ELF-1 (cell line): ENCODE measurements around the gene PLLP.

Experiments
- DNase-seq: peaks from one replicate; pipeline ENCODE4 v3.0.0-alpha.2; 2016; ENCODE audit warnings: low read depth, low spot score

PLLP gene, protein sequence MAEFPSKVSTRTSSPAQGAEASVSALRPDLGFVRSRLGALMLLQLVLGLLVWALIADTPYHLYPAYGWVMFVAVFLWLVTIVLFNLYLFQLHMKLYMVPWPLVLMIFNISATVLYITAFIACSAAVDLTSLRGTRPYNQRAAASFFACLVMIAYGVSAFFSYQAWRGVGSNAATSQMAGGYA

DNA sequence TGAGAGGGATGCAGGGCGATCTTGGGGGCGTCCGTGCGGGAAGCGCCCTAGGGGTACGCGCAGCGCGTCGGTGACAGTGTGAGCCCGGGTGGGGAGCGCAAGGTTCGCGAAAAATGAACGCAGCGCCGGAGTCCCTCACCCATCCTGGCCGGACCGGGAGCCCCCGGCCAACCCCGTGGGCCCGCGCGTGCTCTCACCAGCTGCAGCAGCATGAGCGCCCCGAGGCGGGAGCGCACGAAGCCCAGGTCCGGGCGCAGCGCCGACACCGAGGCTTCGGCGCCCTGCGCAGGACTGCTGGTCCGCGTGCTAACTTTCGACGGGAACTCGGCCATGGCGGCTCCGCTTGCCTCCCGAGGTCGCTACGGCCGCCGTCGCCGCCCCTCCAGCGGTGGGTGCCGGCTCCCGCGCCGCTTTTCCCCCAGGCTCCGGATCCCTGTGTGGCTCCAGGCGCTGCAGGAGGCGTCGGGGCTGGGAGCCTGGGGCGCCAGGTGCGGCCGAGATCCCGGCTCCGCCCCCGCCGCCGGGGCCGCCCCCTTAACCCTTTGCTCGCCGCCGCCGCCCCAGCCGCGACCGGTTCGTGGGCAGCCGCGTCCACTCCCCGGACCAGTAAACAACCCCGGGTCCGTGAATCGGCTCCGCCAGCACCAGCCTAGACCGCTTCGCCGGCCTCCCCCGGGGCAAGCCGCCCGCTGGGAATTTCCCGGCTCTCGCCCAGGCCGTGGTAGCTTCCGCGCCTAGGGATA is at the start of gene PLLP:
Gene PLLP (minus strand): TSS at position 464 of the 743 bp plus-strand sequence. CDS start 132 bp downstream, at position 332.
- DNase-seq = peak; percentile 73

GRCh38 chr16:57333402-57333801 is 48.9 kb upstream of the PLLP start:
- no peak for DNase-seq

GRCh38 chr16:57331355-57331754 is 46.9 kb upstream of the PLLP start:
- no peak for DNase-seq

- DNase-seq = no peak
Observed at GRCh38 chr16:57329718-57330327, 45.4 kb upstream of the PLLP start.

GRCh38 chr16:57325458-57325857 is 41.0 kb upstream of the PLLP start:
- no peak for DNase-seq

- no peak for DNase-seq
Observed at GRCh38 chr16:57324749-57325148, 40.3 kb upstream of the PLLP start.

- no peak for DNase-seq
Observed at GRCh38 chr16:57319646-57320045, 35.2 kb upstream of the PLLP start.

DNA sequence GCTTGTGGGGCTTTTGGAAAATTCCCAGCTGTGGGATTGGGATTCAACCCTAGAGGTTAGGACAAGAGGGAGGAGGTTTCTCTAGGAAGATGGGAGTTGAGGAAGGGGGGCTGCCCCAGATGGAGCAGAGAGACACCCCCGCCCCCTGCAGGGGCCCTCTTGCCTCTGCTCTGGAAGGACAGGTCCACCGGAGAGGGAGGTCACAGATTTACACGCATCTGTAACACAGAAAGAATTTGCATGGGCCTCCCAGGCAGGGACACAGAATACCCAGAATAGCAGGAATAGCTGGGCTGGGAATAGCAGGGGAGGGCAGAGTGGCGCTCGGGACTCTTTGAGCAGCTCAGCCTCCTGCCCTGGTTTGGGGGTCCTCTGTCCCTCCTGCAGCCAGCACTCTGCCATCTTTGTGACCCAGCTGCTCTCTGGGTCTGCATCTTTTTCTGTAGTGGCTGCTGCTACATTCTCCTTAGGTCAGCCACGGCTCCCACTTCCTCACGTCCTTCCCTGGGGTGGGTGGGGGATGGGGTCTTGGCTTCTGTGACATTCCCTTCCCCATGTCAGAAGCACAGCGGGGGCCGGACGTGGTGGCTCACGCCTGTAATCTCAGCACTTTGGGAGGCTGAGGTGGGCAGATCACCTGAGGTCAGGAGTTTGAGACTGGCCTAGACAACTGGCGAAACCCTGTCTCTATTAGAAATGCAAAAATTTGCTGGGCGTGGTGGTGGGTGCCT is 33.9 kb upstream of the PLLP start:
- peak; percentile 71 for DNase-seq

- DNase-seq = no peak
Observed at GRCh38 chr16:57316390-57317017, 32.0 kb upstream of the PLLP start.

DNA sequence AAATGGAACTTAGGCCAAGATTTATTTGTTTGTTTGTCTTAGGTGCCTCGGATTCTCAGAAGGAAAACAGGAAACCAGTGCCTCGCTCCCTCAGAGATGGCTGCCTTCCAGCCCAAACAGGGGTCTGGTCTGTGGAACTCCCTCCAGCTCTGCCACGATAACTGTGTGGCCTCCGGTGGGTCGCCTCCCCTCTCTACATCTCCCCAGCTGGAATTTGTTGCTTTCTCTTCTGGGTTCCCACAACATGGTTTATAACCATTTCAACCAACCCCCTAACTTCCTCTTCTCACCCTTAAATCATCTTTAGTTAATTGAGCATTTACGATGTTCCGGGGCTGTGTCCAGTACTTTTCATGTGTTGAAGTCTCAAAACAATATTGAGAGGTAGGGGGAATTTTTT is 30.9 kb upstream of the PLLP start:
- no peak for DNase-seq

- no peak for DNase-seq
Observed at GRCh38 chr16:57314161-57314785, 29.8 kb upstream of the PLLP start.

GRCh38 chr16:57313509-57313908 is 29.0 kb upstream of the PLLP start:
- no peak for DNase-seq

DNA sequence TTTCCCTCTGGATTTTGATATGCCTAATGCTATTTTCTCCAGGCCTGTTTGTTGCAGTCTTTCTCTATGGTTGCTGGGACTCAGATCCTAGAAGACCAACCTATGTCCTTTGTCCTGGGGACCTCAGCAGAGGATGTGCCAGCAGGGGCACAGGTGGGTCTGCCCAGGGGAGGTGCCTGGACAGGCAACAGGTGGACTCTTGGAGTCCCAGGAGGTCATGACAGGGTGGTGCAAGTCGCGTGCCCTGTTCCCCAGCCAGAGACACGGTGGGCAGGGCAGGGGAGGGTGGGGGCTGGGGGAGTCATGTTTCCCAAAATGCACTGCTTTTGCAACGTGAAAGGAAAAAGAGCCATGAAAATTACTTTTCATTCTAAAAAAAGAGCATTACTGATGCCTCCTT is 26.3 kb upstream of the PLLP start:
- no peak for DNase-seq

DNA sequence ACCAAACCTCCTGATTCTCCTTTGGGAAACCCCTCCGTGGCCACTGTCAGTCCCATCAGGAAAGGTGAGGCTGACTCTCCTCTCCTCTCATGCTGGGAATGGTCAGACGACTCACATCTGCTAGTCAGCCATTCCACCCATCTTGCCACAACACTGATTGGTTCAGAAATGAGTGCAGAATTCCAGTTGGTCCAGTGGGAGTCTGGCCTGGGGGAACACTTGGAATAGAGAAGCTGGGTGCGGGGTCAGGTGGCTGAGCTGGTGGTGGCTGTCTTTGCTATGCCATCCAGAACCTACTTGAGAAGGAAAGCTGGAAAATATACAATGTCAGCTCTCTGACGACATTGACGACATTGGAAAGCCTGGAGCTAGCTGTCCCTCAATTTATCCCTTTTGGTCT is 23.6 kb upstream of the PLLP start:
- no peak for DNase-seq

GRCh38 chr16:57307365-57307764 is 22.9 kb upstream of the PLLP start:
- DNase-seq = no peak

DNA sequence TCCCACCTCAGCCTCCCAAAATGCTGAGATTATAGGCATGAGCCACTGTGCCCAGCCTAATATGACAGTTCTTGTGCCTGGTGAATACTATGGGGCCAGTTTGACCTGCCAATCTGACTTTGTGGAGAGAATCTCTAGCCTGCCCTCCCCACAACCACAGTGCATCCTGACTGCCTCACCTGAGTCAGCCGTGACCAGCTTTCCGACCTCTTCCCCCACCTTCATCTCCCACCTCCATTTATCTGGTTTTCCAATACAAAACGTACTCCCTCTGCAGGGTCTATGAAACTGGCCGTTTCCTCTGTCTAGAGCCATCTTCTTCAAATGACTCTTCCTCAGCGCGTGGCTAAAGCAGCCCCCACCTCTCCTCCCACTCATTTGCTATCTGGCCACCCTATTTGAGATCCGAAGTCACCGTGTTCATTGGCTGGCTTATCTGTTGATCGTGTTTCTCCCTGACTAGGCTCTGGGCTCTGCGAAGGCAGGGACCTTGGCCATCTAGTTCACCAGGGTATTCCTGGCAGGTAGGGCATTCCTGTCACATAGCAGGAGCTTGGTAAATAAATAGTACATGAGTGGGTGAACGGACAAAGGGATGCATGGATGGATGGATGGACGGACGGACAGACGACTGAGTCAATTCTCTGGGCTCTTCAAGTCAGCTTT is 22.3 kb upstream of the PLLP start:
- DNase-seq = no peak

DNA sequence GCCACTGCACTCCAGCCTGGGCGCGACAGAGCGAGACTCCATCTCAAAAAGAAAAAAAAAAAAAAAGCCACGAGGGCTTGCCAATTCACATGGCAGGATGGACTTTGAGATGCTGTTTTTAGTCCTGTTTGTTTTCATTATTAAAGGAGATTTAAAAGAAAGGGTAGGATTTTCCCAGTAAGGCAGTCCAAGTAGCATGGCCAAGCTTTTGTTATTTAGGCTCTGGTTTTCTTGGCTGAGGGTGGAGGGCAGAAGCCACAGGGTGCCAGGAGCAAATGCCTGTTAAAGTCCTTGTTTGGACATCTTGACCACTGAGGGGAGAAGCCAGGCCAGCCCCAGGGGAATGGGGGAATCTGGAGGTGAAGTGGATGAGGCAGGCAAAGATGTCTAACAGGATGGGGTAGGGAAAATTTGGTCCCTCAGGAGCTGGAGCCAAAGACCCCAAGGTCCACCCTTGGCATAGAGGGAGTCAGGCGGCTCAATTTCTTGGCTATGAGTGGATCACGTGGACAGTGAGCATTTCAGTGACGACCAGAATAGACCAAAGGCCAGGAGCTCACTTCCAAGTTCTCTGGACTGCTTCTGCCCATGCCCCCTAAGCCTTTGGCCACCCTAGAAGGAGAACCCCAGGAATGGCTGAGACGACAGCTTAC is 20.8 kb upstream of the PLLP start:
- no peak for DNase-seq

DNA sequence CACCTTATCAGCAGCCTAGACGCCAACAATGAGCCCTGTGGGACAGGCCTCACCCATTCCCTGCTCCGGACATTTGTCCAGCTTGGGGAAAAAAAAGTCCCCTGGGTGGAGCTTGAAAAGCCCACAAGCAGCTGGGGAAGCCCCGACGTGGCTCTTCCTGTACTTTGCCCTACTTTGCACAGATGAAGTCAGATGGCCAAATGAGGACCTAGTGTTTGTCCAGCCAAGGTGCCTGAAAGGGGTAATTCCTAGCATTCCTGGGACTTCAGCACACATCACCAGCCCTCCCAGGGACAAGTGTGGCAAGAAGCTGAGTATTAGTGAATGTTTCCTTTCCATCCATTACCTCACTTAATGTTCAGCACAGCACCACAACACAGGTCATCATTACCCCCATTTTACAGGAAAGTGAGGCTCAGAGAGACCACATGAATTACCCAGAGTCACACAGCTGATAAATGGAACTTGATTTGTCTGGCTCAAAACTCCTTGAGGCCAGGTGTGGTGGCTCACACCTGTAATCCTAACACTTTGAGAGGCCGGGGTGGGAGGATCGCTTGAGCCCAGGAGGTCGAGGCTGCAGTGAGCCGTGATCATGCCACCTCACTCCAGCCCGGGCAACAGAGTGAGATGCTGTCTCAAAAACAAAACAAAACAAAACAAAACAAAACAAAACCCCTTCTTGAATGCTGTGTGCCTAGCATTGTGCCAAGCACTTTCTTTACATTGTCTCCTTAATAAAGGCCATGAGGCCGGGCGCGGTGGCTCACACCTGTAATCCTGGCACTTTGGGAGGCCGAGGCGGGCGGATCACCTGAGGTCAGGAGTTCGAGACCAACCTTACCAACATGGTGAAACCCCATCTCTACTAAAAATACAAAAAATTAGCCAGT is 19.9 kb upstream of the PLLP start:
- peak; percentile 53 for DNase-seq

DNA sequence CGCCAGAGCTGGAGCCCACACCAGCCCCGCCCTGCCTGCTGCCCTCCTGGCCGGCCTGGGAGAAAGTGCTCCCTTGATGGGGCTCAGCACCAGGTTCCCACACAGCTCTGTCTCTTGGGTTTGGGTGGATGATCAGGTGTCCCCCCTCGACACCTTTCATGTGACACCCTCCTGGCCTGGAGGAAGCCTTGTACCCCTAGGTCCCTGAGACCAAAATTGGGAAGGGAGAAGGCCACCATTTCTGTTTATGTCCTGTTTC is 19.4 kb upstream of the PLLP start:
- no peak for DNase-seq
